H54 (cell line): ENCODE results near the gene ADAMTSL5.
"Not testable (repeated sequence)": the region's sequence is repeated elsewhere in the genome, so short reads cannot be mapped to it uniquely, and the experiment has no call there.

ENCODE experiments used
- DNase-seq: peaks from one replicate; pipeline ENCODE4 v3.0.0; 2011; ENCODE audit warnings: low spot score, mixed read lengths; ENCODE audit not compliant: insufficient read length
- FAIRE-seq: peaks from 3 replicates; lab custom pipeline; 2011; peaks lifted over from hg19 to GRCh38; lab: Jason Lieb, UNC
- POLR2A ChIP-seq: IDR thresholded peaks from 2 replicates; pipeline ENCODE4 v1.6.1; 2011; ENCODE audit warnings: low read depth, mild to moderate bottlenecking, low read length

Gene ADAMTSL5

GRCh38 chr19:1524972-1525325 is 12.1 kb upstream of the ADAMTSL5 start:
- no peak for DNase-seq
- TF ChIP-seq POLR2A = no peak
- no peak for FAIRE-seq

- FAIRE-seq (no peak), DNase-seq (no peak)
- no peak for TF ChIP-seq POLR2A
Measured at GRCh38 chr19:1524287-1524971, 11.6 kb upstream of the ADAMTSL5 start.

- FAIRE-seq (no peak), DNase-seq (no peak)
- no peak for TF ChIP-seq POLR2A
Measured at GRCh38 chr19:1523412-1524286, 10.8 kb upstream of the ADAMTSL5 start, which contains the start of gene PLK5. Gene PLK5 (plus strand): TSS chr19:1524077. CDS start chr19:1526997, 2,920 bp downstream.

GRCh38 chr19:1522838-1523237 is 10.0 kb upstream of the ADAMTSL5 start:
- no peak for FAIRE-seq
- no peak for TF ChIP-seq POLR2A
- DNase-seq = no peak

- no peak for TF ChIP-seq POLR2A
Measured at GRCh38 chr19:1522061-1522460, 9.2 kb upstream of the ADAMTSL5 start.

GRCh38 chr19:1521636-1522035 is 8.8 kb upstream of the ADAMTSL5 start:
- FAIRE-seq = no peak
- no peak for DNase-seq
- no peak for TF ChIP-seq POLR2A

More at GRCh38 chr19:1522061-1522460, 9.2 kb upstream of the ADAMTSL5 start:
- DNase-seq = no peak
- no peak for FAIRE-seq

- no peak for TF ChIP-seq POLR2A
- DNase-seq (peak; percentile 48), FAIRE-seq (no peak)
Measured at GRCh38 chr19:1520203-1520780, 7.5 kb upstream of the ADAMTSL5 start.

- not testable (repeated sequence) for FAIRE-seq, DNase-seq
Measured at GRCh38 chr19:1519802-1520201, 7.0 kb upstream of the ADAMTSL5 start.

GRCh38 chr19:1518471-1518870 is 5.7 kb upstream of the ADAMTSL5 start:
- FAIRE-seq = no peak
- no peak for DNase-seq
- no peak for TF ChIP-seq POLR2A

- FAIRE-seq (no peak), DNase-seq (no peak)
- TF ChIP-seq POLR2A = no peak
Measured at GRCh38 chr19:1516395-1516753, 3.6 kb upstream of the ADAMTSL5 start.

- TF ChIP-seq POLR2A = no peak
- FAIRE-seq = no peak
- no peak for DNase-seq
Measured at GRCh38 chr19:1514986-1515721, 2.3 kb upstream of the ADAMTSL5 start.

- no peak for TF ChIP-seq POLR2A
- DNase-seq (no peak), FAIRE-seq (no peak)
Measured at GRCh38 chr19:1514295-1514661, 1.5 kb upstream of the ADAMTSL5 start.

- FAIRE-seq (no peak), DNase-seq (peak; percentile 79)
- no peak for TF ChIP-seq POLR2A
Measured at GRCh38 chr19:1513499-1514294, 878 bp upstream of the ADAMTSL5 start.
